GM12878 (cell line): Measurements from ENCODE around the gene CCT4.

Source experiments
- ESRRA ChIP-seq: IDR thresholded peaks from 2 replicates; pipeline ENCODE4 v1.6.1; 2012; ENCODE audit warnings: mild to moderate bottlenecking, low read length, improper control_type of control experiment
- POLR2A ChIP-seq: IDR thresholded peaks from 2 replicates; pipeline ENCODE4 v1.6.1; 2011; ENCODE audit warnings: low read depth, mild to moderate bottlenecking, low read length
- POLR2AphosphoS5 ChIP-seq: IDR thresholded peaks from 2 replicates; pipeline ENCODE4 v1.6.1; 2011; ENCODE audit warnings: mild to moderate bottlenecking, low read length, inconsistent platforms
- RAD21 ChIP-seq: IDR thresholded peaks from 2 replicates; pipeline ENCODE4 v1.6.1; 2011; ENCODE audit warnings: mild to moderate bottlenecking, low read depth, low read length, moderate library complexity; ENCODE audit not compliant: insufficient read depth
- STAT3 ChIP-seq: IDR thresholded peaks from 2 replicates; pipeline ENCODE4 v1.6.1; 2011; ENCODE audit warnings: low read depth, low read length, improper control_type of control experiment
- TAF1 ChIP-seq: IDR thresholded peaks from 2 replicates; pipeline ENCODE4 v1.6.1; 2011; ENCODE audit warnings: mild to moderate bottlenecking, low read depth, low read length, borderline replicate concordance
- YY1 ChIP-seq: IDR thresholded peaks from 2 replicates; pipeline ENCODE4 v1.6.1; 2011; ENCODE audit warnings: low read depth, mild to moderate bottlenecking, low read length
- TF ChIP-seq, protein P1 (sequence below), 3 experiments: IDR thresholded peaks in 2 of 3; conservative IDR thresholded peaks in 1 of 3; 2 replicates each; pipeline ENCODE4 v1.5.1; 2011; ENCODE audit warnings: low read depth in 3 of 3, low read length in 3 of 3, mild to moderate bottlenecking in 3 of 3, control low read depth in 2 of 3, moderate library complexity in 2 of 3, inconsistent platforms in 1 of 3, mixed read lengths in 1 of 3; ENCODE audit not compliant: control insufficient read depth in 2 of 3, insufficient read depth in 1 of 3; ENCODE audit errors: extremely low read depth in 1 of 3
- TF ChIP-seq, protein P2 (sequence below): IDR thresholded peaks from 2 replicates; pipeline ENCODE4 v1.6.1; 2011; ENCODE audit warnings: low read depth, low read length, improper control_type of control experiment, borderline replicate concordance
- TF ChIP-seq, protein P3 (sequence below): fragments of 150-350 bp; IDR thresholded peaks from 2 replicates; pipeline ENCODE4 v1.6.1; 2014; ENCODE audit warnings: mild to moderate bottlenecking, low read depth, low read length

DNA sequence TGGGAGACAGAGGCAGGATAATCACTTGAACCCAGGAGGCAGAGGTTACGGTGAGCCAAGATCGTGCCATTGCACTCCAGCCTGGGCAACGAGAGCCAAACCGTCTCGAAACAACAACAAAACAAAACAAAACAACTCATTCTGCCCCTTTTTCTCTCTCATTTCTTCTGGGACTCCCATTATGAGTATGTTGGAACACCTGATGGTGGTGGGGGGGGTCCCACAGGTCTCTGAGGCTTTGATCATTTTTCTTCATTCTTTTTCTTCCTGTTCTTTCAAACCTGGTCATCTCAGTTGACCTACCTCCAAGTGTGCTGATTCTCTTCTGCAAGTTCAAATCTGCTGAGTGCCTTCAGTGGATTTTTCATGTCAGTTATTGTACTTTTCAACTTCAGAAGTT is 26.4 kb downstream of the CCT4 start:
- no peak for TF ChIP-seq POLR2A
- TF ChIP-seq, protein P1, sequence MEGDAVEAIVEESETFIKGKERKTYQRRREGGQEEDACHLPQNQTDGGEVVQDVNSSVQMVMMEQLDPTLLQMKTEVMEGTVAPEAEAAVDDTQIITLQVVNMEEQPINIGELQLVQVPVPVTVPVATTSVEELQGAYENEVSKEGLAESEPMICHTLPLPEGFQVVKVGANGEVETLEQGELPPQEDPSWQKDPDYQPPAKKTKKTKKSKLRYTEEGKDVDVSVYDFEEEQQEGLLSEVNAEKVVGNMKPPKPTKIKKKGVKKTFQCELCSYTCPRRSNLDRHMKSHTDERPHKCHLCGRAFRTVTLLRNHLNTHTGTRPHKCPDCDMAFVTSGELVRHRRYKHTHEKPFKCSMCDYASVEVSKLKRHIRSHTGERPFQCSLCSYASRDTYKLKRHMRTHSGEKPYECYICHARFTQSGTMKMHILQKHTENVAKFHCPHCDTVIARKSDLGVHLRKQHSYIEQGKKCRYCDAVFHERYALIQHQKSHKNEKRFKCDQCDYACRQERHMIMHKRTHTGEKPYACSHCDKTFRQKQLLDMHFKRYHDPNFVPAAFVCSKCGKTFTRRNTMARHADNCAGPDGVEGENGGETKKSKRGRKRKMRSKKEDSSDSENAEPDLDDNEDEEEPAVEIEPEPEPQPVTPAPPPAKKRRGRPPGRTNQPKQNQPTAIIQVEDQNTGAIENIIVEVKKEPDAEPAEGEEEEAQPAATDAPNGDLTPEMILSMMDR (IDR thresholded peaks at IDR 0.05 in 2 of 3, conservative IDR thresholded peaks at IDR 0.05 in 1 of 3; ENCODE audit: control insufficient read depth in 2 of 3, extremely low read depth in 1 of 3, insufficient read depth in 1 of 3, low read depth in 3 of 3, low read length in 3 of 3): no peak
- TF ChIP-seq, protein P2, sequence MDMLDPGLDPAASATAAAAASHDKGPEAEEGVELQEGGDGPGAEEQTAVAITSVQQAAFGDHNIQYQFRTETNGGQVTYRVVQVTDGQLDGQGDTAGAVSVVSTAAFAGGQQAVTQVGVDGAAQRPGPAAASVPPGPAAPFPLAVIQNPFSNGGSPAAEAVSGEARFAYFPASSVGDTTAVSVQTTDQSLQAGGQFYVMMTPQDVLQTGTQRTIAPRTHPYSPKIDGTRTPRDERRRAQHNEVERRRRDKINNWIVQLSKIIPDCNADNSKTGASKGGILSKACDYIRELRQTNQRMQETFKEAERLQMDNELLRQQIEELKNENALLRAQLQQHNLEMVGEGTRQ: no peak
- TF ChIP-seq STAT3: no peak
- TF ChIP-seq RAD21: no peak
- no peak for TF ChIP-seq ESRRA
- TF ChIP-seq POLR2AphosphoS5: no peak
- TF ChIP-seq, protein P3, sequence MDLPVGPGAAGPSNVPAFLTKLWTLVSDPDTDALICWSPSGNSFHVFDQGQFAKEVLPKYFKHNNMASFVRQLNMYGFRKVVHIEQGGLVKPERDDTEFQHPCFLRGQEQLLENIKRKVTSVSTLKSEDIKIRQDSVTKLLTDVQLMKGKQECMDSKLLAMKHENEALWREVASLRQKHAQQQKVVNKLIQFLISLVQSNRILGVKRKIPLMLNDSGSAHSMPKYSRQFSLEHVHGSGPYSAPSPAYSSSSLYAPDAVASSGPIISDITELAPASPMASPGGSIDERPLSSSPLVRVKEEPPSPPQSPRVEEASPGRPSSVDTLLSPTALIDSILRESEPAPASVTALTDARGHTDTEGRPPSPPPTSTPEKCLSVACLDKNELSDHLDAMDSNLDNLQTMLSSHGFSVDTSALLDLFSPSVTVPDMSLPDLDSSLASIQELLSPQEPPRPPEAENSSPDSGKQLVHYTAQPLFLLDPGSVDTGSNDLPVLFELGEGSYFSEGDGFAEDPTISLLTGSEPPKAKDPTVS: no peak
- no peak for TF ChIP-seq YY1
- no peak for TF ChIP-seq TAF1
